Limb (tissue), 2 donors: Measurements from ENCODE around the gene ATP9B.

Experiments
- DNase-seq, 2 donors: peaks; one replicate each; pipeline ENCODE4 v3.0.0-alpha.2; 2016; ENCODE audit errors: extremely low spot score in 2 of 2

ATP9B gene, protein sequence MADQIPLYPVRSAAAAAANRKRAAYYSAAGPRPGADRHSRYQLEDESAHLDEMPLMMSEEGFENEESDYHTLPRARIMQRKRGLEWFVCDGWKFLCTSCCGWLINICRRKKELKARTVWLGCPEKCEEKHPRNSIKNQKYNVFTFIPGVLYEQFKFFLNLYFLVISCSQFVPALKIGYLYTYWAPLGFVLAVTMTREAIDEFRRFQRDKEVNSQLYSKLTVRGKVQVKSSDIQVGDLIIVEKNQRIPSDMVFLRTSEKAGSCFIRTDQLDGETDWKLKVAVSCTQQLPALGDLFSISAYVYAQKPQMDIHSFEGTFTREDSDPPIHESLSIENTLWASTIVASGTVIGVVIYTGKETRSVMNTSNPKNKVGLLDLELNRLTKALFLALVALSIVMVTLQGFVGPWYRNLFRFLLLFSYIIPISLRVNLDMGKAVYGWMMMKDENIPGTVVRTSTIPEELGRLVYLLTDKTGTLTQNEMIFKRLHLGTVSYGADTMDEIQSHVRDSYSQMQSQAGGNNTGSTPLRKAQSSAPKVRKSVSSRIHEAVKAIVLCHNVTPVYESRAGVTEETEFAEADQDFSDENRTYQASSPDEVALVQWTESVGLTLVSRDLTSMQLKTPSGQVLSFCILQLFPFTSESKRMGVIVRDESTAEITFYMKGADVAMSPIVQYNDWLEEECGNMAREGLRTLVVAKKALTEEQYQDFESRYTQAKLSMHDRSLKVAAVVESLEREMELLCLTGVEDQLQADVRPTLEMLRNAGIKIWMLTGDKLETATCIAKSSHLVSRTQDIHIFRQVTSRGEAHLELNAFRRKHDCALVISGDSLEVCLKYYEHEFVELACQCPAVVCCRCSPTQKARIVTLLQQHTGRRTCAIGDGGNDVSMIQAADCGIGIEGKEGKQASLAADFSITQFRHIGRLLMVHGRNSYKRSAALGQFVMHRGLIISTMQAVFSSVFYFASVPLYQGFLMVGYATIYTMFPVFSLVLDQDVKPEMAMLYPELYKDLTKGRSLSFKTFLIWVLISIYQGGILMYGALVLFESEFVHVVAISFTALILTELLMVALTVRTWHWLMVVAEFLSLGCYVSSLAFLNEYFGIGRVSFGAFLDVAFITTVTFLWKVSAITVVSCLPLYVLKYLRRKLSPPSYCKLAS

DNA sequence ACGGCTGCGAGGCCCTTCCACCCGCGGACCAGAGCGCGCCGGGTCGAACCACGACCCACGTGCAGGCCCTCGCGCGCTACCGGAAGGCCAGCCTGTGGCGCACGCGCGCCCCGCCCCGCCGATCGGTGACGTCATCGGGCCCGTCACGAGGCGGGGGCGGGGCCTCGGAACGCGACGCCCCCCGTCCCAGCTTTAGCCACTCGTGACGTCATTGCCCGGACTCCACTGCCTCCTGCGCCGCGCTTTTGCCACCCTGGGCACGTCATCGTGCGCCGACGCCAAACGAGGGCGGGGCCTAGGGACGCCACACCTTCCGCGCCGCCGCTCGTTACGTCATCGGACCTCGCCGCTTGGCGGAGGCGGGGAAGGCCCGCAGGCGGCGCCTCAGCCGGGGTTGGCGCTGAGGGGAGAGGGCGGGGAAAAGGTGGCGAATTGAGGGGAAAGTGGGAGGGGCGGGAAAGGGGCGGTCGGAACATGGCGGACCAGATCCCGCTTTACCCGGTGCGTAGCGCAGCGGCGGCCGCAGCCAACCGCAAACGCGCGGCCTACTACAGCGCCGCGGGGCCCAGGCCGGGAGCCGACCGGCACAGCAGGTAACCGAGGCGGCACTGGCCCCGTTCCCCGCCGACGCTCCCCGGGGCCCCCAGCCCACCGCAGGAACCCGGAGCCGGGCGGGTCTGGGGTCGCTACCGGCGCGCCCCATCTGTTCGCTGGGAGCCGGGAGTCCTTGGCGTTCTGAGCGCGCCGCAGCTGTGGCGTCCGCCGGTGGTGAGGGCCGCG lies at the start of gene ATP9B:
ATP9B (plus strand) TSS at position 458 of the 780 bp plus-strand sequence; CDS start at position 475, 17 bp downstream.
- DNase-seq, result peak; percentile 99 to 100

- DNase-seq, result no peak
These were observed 49.3 kb upstream of the ATP9B start for GRCh38 chr18:79019881-79020280.

DNA sequence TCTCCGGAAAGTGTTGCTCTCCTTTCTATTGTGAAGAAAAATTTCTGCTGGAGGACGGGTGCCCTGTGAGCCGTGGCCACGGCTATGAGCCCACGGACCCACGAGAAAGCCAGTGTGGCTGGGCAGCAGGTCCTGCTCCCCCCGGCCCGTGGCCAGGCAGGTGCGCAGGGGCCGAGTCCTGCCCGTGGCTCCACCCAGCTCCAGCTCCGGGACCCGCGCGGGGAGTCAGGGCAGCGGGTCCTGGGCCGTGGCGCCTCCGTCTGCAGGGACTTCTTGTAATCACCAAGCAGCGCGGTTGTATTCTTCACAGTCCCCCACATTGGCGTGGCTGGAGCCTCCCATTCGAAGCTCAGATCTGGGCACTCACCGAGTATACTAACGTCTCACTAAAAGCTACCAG lies 46.6 kb upstream of the ATP9B start:
- no peak for DNase-seq

DNA sequence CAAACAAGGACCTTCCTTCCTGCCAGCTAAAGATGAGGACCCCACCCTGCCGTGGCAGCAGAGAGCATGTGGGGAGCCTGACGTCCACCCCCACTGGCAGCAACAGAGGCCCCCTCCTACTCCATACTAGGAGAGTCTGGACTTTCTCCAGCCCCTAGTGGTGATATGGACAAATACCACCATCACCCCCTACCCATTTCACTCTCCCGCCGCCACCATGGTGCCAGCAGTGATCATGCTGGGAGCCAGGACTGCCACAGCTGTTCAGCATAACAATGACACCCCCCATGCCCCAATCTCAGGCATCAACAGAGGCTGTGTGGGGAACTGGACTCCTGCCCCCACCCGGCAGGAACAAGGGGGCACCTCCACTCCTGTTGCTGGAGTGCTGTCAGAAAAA lies 42.7 kb upstream of the ATP9B start:
- no peak for DNase-seq

DNA sequence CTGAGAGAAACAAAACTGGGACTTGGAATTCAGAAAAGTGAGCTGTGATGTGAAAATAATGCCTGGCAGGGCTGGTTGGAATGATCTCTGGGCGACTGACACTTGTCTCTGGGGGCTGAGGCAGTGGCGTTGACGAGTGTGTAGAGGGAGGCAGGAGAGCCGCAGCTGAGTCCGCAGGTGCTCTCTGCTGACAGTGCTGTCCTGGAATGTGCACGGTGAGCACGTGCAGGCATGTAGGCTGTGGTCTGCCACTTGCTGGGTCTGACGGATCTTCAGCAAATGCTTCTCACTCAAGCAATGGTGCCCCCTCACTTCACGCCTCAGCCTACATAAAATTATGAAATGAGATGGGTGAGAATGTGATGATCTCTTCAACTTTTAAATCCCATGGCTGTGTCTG lies 38.5 kb upstream of the ATP9B start:
- DNase-seq, result no peak

- DNase-seq, result no peak
These were observed 26.9 kb upstream of the ATP9B start for GRCh38 chr18:79042276-79042675.

DNA sequence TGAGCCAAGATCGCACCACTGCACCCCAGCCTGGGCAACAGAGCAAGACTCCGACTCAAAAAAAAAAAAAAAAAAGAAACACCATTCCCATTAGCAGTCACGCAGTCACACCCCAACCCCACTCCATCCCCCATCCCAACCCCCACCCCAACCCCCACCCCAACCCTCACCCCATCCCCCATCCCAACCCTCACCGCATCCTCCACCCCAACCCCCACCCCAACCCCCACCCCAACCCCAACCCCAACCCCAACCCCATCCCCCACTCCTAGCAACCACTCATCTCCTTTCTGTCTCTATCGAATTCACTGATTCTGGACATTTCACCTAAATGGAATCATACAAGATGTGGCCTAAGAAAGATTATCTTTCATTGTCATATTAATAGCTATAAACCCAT lies 25.9 kb upstream of the ATP9B start:
- no peak for DNase-seq

DNA sequence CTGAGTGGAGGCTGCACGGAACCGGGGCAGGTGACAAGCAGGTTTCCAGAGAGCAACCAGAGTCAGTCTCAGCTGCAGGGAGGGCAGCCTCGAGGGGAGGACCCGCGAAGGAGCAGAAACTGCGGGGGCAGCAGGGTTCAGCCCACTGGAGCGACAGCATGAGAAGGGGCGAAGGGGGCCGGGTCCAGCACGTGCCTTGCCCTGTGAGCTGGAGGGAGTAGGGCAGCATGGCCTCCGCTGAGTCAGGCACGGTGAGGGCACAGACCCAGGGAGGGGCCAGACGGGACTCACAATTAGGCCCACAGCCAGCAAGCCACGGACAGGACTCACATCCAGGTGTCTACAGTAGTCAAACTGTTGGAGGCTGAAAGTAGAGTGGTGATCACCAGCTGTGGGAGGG lies 22.7 kb upstream of the ATP9B start:
- no peak for DNase-seq

- no peak for DNase-seq
These were observed 21.5 kb upstream of the ATP9B start for GRCh38 chr18:79047556-79048244.

- DNase-seq, result no peak
These were observed 21.0 kb upstream of the ATP9B start for GRCh38 chr18:79048245-79048632.

- no peak for DNase-seq
These were observed 19.7 kb upstream of the ATP9B start for GRCh38 chr18:79049506-79049905.

- no peak for DNase-seq
These were observed 19.2 kb upstream of the ATP9B start for GRCh38 chr18:79050005-79050404.

DNA sequence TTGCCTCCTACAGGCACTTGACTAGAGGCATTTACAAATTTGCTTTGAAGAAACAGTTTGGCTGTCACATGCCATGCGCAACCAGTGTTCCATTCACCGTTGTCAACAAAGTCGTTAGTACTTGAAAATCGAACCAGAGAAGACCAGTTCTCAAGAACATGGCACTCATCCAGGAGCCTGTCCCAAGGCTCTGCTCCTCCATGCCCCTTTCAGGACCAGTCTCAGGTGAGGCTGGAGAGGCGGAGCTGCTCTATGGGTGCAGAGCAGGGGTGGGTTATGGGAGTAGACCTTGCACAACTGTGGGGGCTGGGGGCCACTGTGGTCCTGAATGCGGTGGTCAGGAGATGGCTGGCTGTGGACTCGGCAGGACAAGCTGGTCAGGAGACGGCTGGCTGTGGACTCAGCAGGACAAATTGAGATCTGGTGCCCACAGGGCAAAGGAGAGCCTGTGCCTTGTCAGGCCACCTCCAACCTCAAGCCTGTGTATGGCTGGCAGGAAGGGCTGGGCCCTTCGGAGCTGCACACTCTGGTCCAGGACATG lies 12.3 kb upstream of the ATP9B start:
- no peak for DNase-seq

- no peak for DNase-seq
These were observed 11.2 kb upstream of the ATP9B start for GRCh38 chr18:79058007-79058406.

- no peak for DNase-seq
These were observed 6.4 kb upstream of the ATP9B start for GRCh38 chr18:79062806-79063205.

GRCh38 chr18:79064228-79064627 lies 5.0 kb upstream of the ATP9B start:
- DNase-seq, result no peak

GRCh38 chr18:79065802-79066201 lies 3.4 kb upstream of the ATP9B start:
- DNase-seq, result no peak

DNA sequence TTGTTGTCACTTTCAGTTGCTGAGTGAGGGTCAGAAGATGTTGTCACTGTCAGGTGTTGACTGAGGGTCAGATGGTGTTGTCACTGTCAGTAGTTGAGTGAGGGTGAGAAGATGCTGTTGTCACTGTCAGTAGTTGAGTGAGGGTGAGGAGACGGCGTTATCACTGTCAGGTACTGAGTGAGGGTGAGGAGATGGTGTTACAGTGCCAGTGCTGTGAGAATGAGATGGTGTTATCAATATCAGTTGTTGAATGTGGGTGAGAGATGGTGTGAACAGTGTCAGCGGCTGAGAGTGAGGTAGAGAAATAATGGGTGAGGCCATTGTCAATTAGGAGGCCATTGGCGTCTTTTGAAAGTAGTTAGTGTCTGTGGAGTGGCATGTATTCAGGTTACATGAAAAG lies 1.6 kb upstream of the ATP9B start:
- no peak for DNase-seq

DNA sequence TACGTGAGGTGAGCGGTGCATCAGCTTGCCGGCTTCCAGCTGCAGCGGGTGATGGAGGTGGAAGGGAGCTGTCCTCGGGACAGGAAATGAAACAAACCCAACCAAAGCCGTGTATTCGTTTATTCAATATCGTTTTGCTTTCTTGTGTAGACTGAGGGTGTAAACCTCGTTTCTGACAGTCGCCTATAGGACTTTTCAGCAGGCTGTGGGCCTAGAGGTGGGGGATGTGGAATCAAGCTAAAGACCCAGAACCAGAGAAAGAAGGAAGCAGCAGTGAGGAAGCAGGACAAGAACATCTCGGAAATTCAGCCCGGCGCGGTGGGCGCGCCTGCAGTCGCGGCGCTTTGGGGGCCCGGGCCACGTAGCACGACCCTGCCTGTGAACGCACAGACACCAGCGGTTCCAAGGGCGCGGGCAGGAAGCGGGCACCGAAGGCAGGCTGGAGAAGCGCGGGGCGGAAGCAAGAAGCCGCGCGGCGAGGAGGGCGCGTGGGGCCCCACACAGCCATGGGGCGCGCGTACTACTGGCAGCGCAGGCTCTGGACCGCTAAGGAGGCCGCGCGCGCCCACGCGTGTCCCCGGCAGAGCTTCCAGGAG lies 755 bp upstream of the ATP9B start:
- DNase-seq, result peak in 1 of 2 donors; percentile 19

GRCh38 chr18:79069717-79070151 lies 540 bp downstream of the ATP9B start:
- DNase-seq, result peak in 1 of 2 donors; percentile 23
